OCI-LY1 (cell line): ENCODE measurements around the gene FARS2.
"Not testable (repeated sequence)": the region's sequence is repeated elsewhere in the genome, so short reads cannot be mapped to it uniquely, and the experiment has no call there.

Experiments used
- H2AFZ ChIP-seq: fragments of 200-600 bp; sonication (generic), shearing (Covaris generic); 2 replicates; pipeline ENCODE4 v1.6.0; 2014; ENCODE audit warnings: antibody characterized with exemption, mild to moderate bottlenecking, low read length
- H3F3A ChIP-seq: fragments of 200-600 bp; sonication (generic), shearing (Covaris generic); 2 replicates; pipeline ENCODE4 v1.6.0; 2014; ENCODE audit warnings: mild to moderate bottlenecking, antibody characterized with exemption, low read length, moderate library complexity; ENCODE audit not compliant: insufficient read depth
- H3K27ac ChIP-seq: fragments of 200-600 bp; sonication (generic); 2 replicates; pipeline ENCODE4 v1.5.1; 2014; ENCODE audit warnings: low read length, mixed run types, mild to moderate bottlenecking, low read depth; ENCODE audit not compliant: poor library complexity, severe bottlenecking
- H3K27me3 ChIP-seq: fragments of 200-600 bp; sonication (generic); 2 replicates; pipeline ENCODE4 v1.6.0; 2014; ENCODE audit warnings: antibody characterized with exemption, mild to moderate bottlenecking, low read length, moderate library complexity; ENCODE audit not compliant: insufficient read depth
- H3K36me3 ChIP-seq: fragments of 200-600 bp; sonication (generic); 2 replicates; pipeline ENCODE4 v1.6.1; 2014; ENCODE audit warnings: mild to moderate bottlenecking, antibody characterized with exemption, low read length, moderate library complexity, mixed read lengths; ENCODE audit not compliant: insufficient read depth
- H3K4me1 ChIP-seq: fragments of 200-600 bp; sonication (generic); 2 replicates; pipeline ENCODE4 v1.5.1; 2014; ENCODE audit warnings: mild to moderate bottlenecking, low read length, moderate library complexity; ENCODE audit not compliant: insufficient read depth, severe bottlenecking
- H3K4me2 ChIP-seq: fragments of 200-600 bp; sonication (generic), shearing (Covaris generic); 2 replicates; pipeline ENCODE4 v1.6.1; 2014; ENCODE audit warnings: low read length
- H3K4me3 ChIP-seq: fragments of 200-600 bp; sonication (generic); 2 replicates; pipeline ENCODE4 v1.5.1; 2014; ENCODE audit warnings: low read length, low read depth, mild to moderate bottlenecking, mixed read lengths; ENCODE audit not compliant: poor library complexity, severe bottlenecking
- H3K79me2 ChIP-seq: fragments of 200-600 bp; shearing (Covaris generic); 2 replicates; pipeline ENCODE4 v1.6.1; 2016; ENCODE audit warnings: mixed run types, low read length, mixed read lengths; ENCODE audit not compliant: insufficient read depth
- H3K9ac ChIP-seq: fragments of 200-600 bp; sonication (generic), shearing (Covaris generic); 2 replicates; pipeline ENCODE4 v1.6.1; 2014; ENCODE audit warnings: mild to moderate bottlenecking, low read length, mixed read lengths
- H3K9me2 ChIP-seq: fragments of 200-600 bp; sonication (generic), shearing (Covaris generic); 2 replicates; pipeline ENCODE4 v1.6.1; 2014; ENCODE audit warnings: low read depth, mild to moderate bottlenecking, low read length, mixed read lengths
- H3K9me3 ChIP-seq: fragments of 200-600 bp; shearing (Covaris generic); 2 replicates; pipeline ENCODE4 v1.6.1; 2014; ENCODE audit warnings: low read length, mixed read lengths
- H4K20me1 ChIP-seq: fragments of 200-600 bp; sonication (generic), shearing (Covaris generic); 2 replicates; pipeline ENCODE4 v1.6.0; 2016; ENCODE audit warnings: mild to moderate bottlenecking, low read length; ENCODE audit not compliant: insufficient read depth
- CTCF ChIP-seq: fragments of 200-600 bp; sonication (generic), shearing (Covaris generic); IDR thresholded peaks from 2 replicates; pipeline ENCODE4 v1.5.1; 2017; ENCODE audit warnings: mild to moderate bottlenecking, antibody characterized with exemption, low read length, moderate library complexity, mixed read lengths
- EZH2 ChIP-seq: fragments of 200-600 bp; sonication (generic), shearing (Covaris generic); IDR thresholded peaks from 2 replicates; pipeline ENCODE4 v1.8.0; 2017; ENCODE audit warnings: borderline replicate concordance, mixed run types, mild to moderate bottlenecking, antibody characterized with exemption, low read length, moderate library complexity, mixed read lengths

Gene FARS2

GRCh38 chr6:5653801-5654200 lies 392.5 kb downstream of the FARS2 start:
- Histone ChIP-seq H3K4me1 (no peaks in the 10 kb centered on the region), H2AFZ (no peak overlapping the region), H3K79me2 (no peaks in the 10 kb centered on the region), H3K4me2 (no peak overlapping the region), H3K9me3 (no peaks in the 10 kb centered on the region), H3K9ac (no peak overlapping the region), H4K20me1 (no peaks in the 10 kb centered on the region), H3K4me3 (no peak overlapping the region), H3K27ac (no peak overlapping the region), H3K36me3 (no peaks in the 10 kb centered on the region), H3K27me3 (no peaks in the 10 kb centered on the region), H3K9me2 (no peaks in the 10 kb centered on the region), H3F3A (no peaks in the 10 kb centered on the region)
- no peak for TF ChIP-seq EZH2

GRCh38 chr6:5656226-5656625 lies 394.9 kb downstream of the FARS2 start:
- Histone ChIP-seq H3K27ac (no peak overlapping the region), H3K9me3 (no peaks in the 10 kb centered on the region), H3K36me3 (no peaks in the 10 kb centered on the region), H3K4me1 (no peaks in the 10 kb centered on the region), H3K79me2 (no peaks in the 10 kb centered on the region), H3F3A (no peaks in the 10 kb centered on the region), H3K4me2 (no peak overlapping the region), H3K27me3 (no peaks in the 10 kb centered on the region), H3K9me2 (no peaks in the 10 kb centered on the region), H3K4me3 (no peak overlapping the region), H3K9ac (no peak overlapping the region), H2AFZ (no peak overlapping the region), H4K20me1 (no peaks in the 10 kb centered on the region)
- no peak for TF ChIP-seq CTCF
- TF ChIP-seq EZH2, result no peak

- H3K27ac ChIP-seq, H3K9ac ChIP-seq, H2AFZ ChIP-seq, H3K9me3 ChIP-seq, H3K4me3 ChIP-seq, H3K36me3 ChIP-seq, H3K27me3 ChIP-seq, H4K20me1 ChIP-seq, H3K4me2 ChIP-seq, H3K79me2 ChIP-seq, H3F3A ChIP-seq, H3K9me2 ChIP-seq, H3K4me1 ChIP-seq: not testable (repeated sequence)
These were observed 395.4 kb downstream of the FARS2 start for GRCh38 chr6:5656695-5657094.

GRCh38 chr6:5657684-5658430 lies 396.5 kb downstream of the FARS2 start:
- Histone ChIP-seq H3K36me3 (no peaks in the 10 kb centered on the region), H2AFZ (no peak overlapping the region), H3K4me1 (peaks cover 10% of the 10 kb centered on the region), H3K27ac (no peak overlapping the region), H3K27me3 (no peaks in the 10 kb centered on the region), H3F3A (no peaks in the 10 kb centered on the region), H3K9me2 (no peaks in the 10 kb centered on the region), H3K9me3 (no peaks in the 10 kb centered on the region), H3K79me2 (no peaks in the 10 kb centered on the region), H3K4me2 (no peak overlapping the region), H3K9ac (no peak overlapping the region), H4K20me1 (no peaks in the 10 kb centered on the region), H3K4me3 (no peak overlapping the region)
- TF ChIP-seq CTCF, result no peak
- no peak for TF ChIP-seq EZH2
